SIG-M5 (cell line): Measurements from ENCODE around the gene CDH13.

Experiments used
- DNase-seq: peaks from one replicate; lab custom pipeline; 2025; lab: John Stamatoyannopoulos, UW

Gene CDH13

GRCh38 chr16:83807710-83808572, 1181.2 kb downstream of the CDH13 start, which contains the start of gene HSBP1:
HSBP1 (plus strand) TSS chr16:83807978; CDS start chr16:83808077, 99 bp downstream.
- DNase-seq, result peak; percentile 9

- no peak for DNase-seq
Measured at GRCh38 chr16:83808573-83809014, 1181.8 kb downstream of the CDH13 start.

GRCh38 chr16:83809092-83809491, 1182.3 kb downstream of the CDH13 start:
- no peak for DNase-seq

GRCh38 chr16:83810901-83811300, 1184.1 kb downstream of the CDH13 start:
- DNase-seq, result no peak

- no peak for DNase-seq
Measured at GRCh38 chr16:83813823-83814658, 1187.3 kb downstream of the CDH13 start.

GRCh38 chr16:83814659-83814985, 1187.9 kb downstream of the CDH13 start:
- no peak for DNase-seq

GRCh38 chr16:83817022-83817421, 1190.3 kb downstream of the CDH13 start:
- DNase-seq, result no peak

GRCh38 chr16:83818276-83818675, 1191.5 kb downstream of the CDH13 start:
- no peak for DNase-seq

- no peak for DNase-seq
Measured at GRCh38 chr16:83819361-83819760, 1192.6 kb downstream of the CDH13 start.

- no peak for DNase-seq
Measured at GRCh38 chr16:83826146-83826913, 1199.6 kb downstream of the CDH13 start.

GRCh38 chr16:83830091-83830768, 1203.5 kb downstream of the CDH13 start:
- no peak for DNase-seq

GRCh38 chr16:83830769-83831455, 1204.1 kb downstream of the CDH13 start:
- no peak for DNase-seq

- DNase-seq, result no peak
Measured at GRCh38 chr16:83831456-83831987, 1204.8 kb downstream of the CDH13 start.

- no peak for DNase-seq
Measured at GRCh38 chr16:83833921-83834320, 1207.2 kb downstream of the CDH13 start.

GRCh38 chr16:83835586-83836566, 1209.1 kb downstream of the CDH13 start:
- no peak for DNase-seq

GRCh38 chr16:83837566-83837965, 1210.8 kb downstream of the CDH13 start:
- no peak for DNase-seq

GRCh38 chr16:83838151-83838550, 1211.4 kb downstream of the CDH13 start:
- DNase-seq, result no peak

GRCh38 chr16:83839561-83839960, 1212.8 kb downstream of the CDH13 start:
- DNase-seq, result no peak

- DNase-seq, result no peak
Measured at GRCh38 chr16:83840060-83840617, 1213.4 kb downstream of the CDH13 start.
